Osteocyte (in vitro differentiated cells): Measurements from ENCODE around the gene YJEFN3. TPM values are rescaled to one million over a fixed set of nuclear protein-coding genes. Genes with fewer than 3 reads are reported as not detected.

ENCODE experiments used
- DNase-seq: peaks from one replicate; pipeline ENCODE4 v3.0.0; 2021; ENCODE audit warnings: mixed read lengths; ENCODE audit not compliant: unreplicated experiment; ENCODE audit errors: extremely low spot score
- H3K27ac Mint-ChIP-seq: one replicate; pipeline ENCODE4 v1.8.0; 2021; ENCODE audit warnings: mild to moderate bottlenecking, mixed read lengths; ENCODE audit not compliant: unreplicated experiment
- H3K27me3 Mint-ChIP-seq: one replicate; pipeline ENCODE4 v1.8.0; 2021; ENCODE audit warnings: mixed read lengths; ENCODE audit not compliant: unreplicated experiment
- H3K36me3 Mint-ChIP-seq: one replicate; pipeline ENCODE4 v1.8.0; 2021; ENCODE audit warnings: mixed read lengths; ENCODE audit not compliant: unreplicated experiment
- H3K4me1 Mint-ChIP-seq: one replicate; pipeline ENCODE4 v1.8.0; 2021; ENCODE audit warnings: mixed read lengths; ENCODE audit not compliant: unreplicated experiment
- H3K4me3 Mint-ChIP-seq: one replicate; pipeline ENCODE4 v1.8.0; 2021; ENCODE audit warnings: mild to moderate bottlenecking, moderate library complexity, mixed read lengths; ENCODE audit not compliant: unreplicated experiment
- H3K9me3 Mint-ChIP-seq: one replicate; pipeline ENCODE4 v1.8.0; 2021; ENCODE audit warnings: mixed read lengths; ENCODE audit not compliant: unreplicated experiment
- total RNA-seq: library from RNA; stranded (reverse); gene quantifications from 2 replicates; pipeline ENCODE4 v1.2.1, GENCODE V29; 2021
- TF ChIP-seq, protein P1 (sequence below): fragments of 200-600 bp; sonication (generic); IDR thresholded peaks from 2 replicates; pipeline ENCODE4 v1.5.0; 2021; ENCODE audit warnings: antibody characterized with exemption, mild to moderate bottlenecking, moderate library complexity

The YJEFN3 gene
- total RNA-seq, 1 donor from 2014 or later = 6.1 TPM

DNA sequence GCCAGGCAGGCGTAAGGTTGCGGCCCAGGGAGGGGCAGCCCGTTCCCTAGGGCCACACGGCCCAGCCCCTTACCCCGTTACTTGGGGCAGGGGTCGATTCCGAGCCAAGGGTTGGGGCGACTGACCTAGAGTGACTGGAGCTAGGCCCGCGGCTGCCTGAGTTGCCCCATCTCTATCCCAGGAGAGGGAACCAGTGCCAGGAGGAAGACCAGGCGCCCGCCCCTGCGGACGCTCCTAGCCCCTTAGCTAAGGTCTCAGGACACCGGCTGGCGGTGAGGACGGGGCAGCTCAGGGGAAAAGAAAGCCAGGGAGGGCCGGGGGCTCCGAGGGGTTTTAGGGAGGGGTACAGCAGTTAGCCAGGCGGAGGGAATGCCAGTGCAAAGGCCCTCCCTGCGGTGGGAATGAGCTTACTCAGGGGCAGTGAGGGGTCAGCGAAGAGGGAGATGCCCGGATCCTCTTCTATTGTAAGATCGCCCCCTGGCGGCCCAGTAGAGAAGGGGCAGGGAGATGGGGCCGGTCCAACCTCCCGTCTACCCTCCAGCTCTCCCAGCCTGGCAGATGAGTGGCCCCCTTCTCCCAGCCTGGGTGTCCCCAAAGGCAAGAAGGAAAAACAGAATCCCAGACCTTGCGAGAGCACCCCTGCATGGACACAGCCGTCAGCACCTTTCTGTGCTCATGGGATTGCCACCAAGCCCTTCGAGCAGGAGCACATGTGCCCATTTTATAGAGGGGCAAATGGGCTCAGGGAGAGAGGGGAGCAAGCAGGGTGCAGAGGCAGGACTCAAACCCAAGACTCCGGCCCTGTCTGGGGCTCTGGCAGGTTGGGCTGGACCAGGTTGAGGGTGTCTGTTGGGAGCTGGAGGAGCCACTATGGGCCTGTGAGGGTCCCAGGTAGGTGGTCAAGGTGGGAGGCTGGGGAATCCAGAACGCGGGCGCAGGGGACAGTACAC, 25.6 kb downstream of the YJEFN3 start:
- no peaks in the 10 kb centered on the region for H3K9me3 Mint-ChIP-seq
- no peaks in the 10 kb centered on the region for H3K36me3 Mint-ChIP-seq
- no peak for DNase-seq
- peaks cover 23% of the 10 kb centered on the region for H3K4me1 Mint-ChIP-seq
- no peak overlapping the region for H3K4me3 Mint-ChIP-seq
- TF ChIP-seq, protein P1, sequence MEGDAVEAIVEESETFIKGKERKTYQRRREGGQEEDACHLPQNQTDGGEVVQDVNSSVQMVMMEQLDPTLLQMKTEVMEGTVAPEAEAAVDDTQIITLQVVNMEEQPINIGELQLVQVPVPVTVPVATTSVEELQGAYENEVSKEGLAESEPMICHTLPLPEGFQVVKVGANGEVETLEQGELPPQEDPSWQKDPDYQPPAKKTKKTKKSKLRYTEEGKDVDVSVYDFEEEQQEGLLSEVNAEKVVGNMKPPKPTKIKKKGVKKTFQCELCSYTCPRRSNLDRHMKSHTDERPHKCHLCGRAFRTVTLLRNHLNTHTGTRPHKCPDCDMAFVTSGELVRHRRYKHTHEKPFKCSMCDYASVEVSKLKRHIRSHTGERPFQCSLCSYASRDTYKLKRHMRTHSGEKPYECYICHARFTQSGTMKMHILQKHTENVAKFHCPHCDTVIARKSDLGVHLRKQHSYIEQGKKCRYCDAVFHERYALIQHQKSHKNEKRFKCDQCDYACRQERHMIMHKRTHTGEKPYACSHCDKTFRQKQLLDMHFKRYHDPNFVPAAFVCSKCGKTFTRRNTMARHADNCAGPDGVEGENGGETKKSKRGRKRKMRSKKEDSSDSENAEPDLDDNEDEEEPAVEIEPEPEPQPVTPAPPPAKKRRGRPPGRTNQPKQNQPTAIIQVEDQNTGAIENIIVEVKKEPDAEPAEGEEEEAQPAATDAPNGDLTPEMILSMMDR = peak; percentile 72
- no peak overlapping the region for H3K27ac Mint-ChIP-seq
- H3K27me3 Mint-ChIP-seq = no peaks in the 10 kb centered on the region

DNA sequence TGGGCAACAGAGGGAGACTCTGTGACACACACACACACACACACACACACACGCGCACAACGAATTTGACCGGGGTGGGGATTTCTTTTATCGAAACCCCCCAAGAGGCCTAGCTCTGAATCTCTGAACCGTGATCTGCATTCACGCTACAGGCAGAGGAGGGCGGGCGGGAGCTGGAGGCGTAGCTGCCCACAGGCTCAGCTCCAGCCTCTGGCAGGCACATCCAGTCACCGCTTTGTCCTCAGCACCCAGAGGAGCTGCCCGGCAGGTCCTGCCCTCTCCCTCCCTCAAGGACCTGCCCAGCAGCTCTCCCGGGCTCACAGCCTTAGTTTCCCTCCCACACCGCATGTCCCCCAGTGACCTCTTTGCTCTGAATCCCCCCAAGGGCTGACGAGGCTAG, 29.3 kb downstream of the YJEFN3 start:
- Mint-ChIP-seq H3K36me3 (no peaks in the 10 kb centered on the region), H3K27me3 (no peaks in the 10 kb centered on the region), H3K9me3 (no peaks in the 10 kb centered on the region), H3K4me3 (no peak overlapping the region), H3K4me1 (no peaks in the 10 kb centered on the region), H3K27ac (no peak overlapping the region)
- no peak for DNase-seq
- TF ChIP-seq, protein P1 = no peak

GRCh38 chr19:19558636-19559035, 29.9 kb downstream of the YJEFN3 start:
- TF ChIP-seq, protein P1 = no peak
- H3K27ac Mint-ChIP-seq = no peak overlapping the region
- no peak for DNase-seq
- no peaks in the 10 kb centered on the region for H3K4me1 Mint-ChIP-seq
- H3K36me3 Mint-ChIP-seq = no peaks in the 10 kb centered on the region
- H3K9me3 Mint-ChIP-seq = no peaks in the 10 kb centered on the region
- H3K4me3 Mint-ChIP-seq = no peak overlapping the region
- no peaks in the 10 kb centered on the region for H3K27me3 Mint-ChIP-seq

DNA sequence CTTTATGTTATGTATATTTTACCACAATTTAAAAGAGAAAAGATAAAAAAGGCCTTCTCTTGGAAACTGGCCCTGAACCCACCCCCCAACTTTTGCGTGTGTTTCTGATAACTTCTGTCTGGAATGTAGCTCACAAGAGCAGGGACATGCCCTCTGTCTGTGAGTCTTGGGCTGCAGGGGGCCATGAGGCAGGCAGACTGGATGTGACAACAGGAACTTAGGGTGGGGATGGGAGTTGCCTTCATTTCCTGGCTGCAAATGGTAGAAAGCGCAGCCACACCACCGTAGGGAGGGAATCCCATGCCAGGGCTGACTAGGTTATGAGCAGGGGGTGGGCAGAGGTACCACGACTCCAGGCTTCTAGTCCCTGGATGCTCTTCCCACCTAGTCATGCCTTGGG, 31.2 kb downstream of the YJEFN3 start:
- H3K9me3 Mint-ChIP-seq = no peaks in the 10 kb centered on the region
- H3K27ac Mint-ChIP-seq = no peak overlapping the region
- no peak overlapping the region for H3K4me3 Mint-ChIP-seq
- H3K36me3 Mint-ChIP-seq = no peaks in the 10 kb centered on the region
- H3K27me3 Mint-ChIP-seq = no peaks in the 10 kb centered on the region
- TF ChIP-seq, protein P1 = no peak
- H3K4me1 Mint-ChIP-seq = no peaks in the 10 kb centered on the region
- no peak for DNase-seq

DNA sequence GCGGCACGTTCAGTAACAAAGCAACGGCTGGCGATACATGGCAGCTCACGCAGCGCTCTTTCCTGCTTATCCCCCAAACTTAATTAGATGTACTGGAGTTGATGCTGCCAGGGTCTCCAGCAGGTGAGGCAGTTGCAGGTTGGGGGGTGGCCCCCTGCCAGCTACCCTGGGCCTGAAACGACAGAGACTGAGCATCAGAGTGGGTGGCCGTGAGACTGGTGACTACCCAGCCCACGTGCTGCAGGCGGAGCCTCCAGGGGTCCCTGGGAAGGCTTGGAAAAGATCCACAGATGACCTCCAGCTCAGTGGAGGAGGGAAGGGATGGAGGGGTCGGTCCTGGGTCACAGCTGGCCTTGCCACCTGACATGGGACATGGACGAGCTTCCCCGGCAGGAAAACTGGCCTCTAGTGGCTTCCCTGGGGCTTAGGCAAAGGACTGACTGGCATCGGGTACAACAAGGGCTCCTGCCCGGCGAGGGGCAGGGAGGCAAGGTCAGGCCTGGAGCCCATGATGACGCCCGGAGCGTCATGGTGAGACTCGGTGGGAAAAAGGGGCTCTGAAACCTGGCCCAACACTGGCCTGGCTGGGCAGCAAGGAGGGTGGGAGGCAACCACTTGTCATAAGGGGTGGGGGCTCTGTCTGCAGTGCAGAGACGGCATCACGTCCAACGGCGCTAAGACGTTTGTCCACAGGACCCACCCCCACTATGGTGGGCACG, 33.4 kb downstream of the YJEFN3 start:
- Mint-ChIP-seq H3K27me3 (no peaks in the 10 kb centered on the region), H3K9me3 (no peaks in the 10 kb centered on the region), H3K27ac (no peak overlapping the region), H3K36me3 (no peaks in the 10 kb centered on the region), H3K4me3 (no peak overlapping the region), H3K4me1 (peaks cover 5% of the 10 kb centered on the region)
- DNase-seq = no peak
- TF ChIP-seq, protein P1 = no peak
